Ovary (tissue), 9 donors: ENCODE data around the gene CCL1. TPM values are rescaled to one million over a fixed set of nuclear protein-coding genes. Genes with fewer than 3 reads are reported as not detected.

ENCODE experiments used
- DNase-seq, 5 donors: peaks; one replicate each; pipeline ENCODE4 v3.0.0-alpha.2; 2019 to 2020
- H3K27ac ChIP-seq, 2 donors: fragments of 200-600 bp; one replicate each; pipeline versions ENCODE4 v1.5.1 to v1.8.0; 2019 to 2022
- H3K27me3 ChIP-seq: fragments of 200-600 bp; one replicate; pipeline ENCODE4 v1.8.0; 2022
- H3K36me3 ChIP-seq: fragments of 200-600 bp; sonication (generic); one replicate; pipeline ENCODE4 v1.5.1; 2019
- H3K4me1 ChIP-seq: one replicate; pipeline ENCODE4 v1.8.1; 2013; ENCODE audit warnings: mild to moderate bottlenecking, moderate library complexity; ENCODE audit not compliant: insufficient read depth
- H3K4me3 ChIP-seq: fragments of 200-600 bp; sonication (generic); one replicate; pipeline ENCODE4 v1.5.1; 2017
- H3K9me3 ChIP-seq, 2 donors: fragments of 200-600 bp in 1 of 2; sonication (generic) in 1 of 2; one replicate each; pipeline versions ENCODE4 v1.5.1 to v1.8.1; 2013 to 2019; ENCODE audit warnings: mild to moderate bottlenecking in 1 of 2, moderate library complexity in 1 of 2
- CTCF ChIP-seq, 3 donors: fragments of 450-650 bp in 2 of 3; fragments of 200-600 bp in 1 of 3; IDR thresholded peaks; one replicate each; pipeline versions ENCODE4 v1.5.1 to v1.8.0; 2016 to 2022; ENCODE audit warnings: antibody characterized with exemption in 3 of 3, mild to moderate bottlenecking in 1 of 3
- EP300 ChIP-seq: sonication (generic); formaldehyde crosslinking; IDR thresholded peaks from one replicate; pipeline ENCODE4 v1.6.1; 2017; ENCODE audit warnings: antibody characterized with exemption
- POLR2A ChIP-seq: fragments of 450-650 bp; IDR thresholded peaks from one replicate; pipeline ENCODE4 v1.6.1; 2017; ENCODE audit warnings: antibody characterized with exemption, mild to moderate bottlenecking, moderate library complexity
- WGBS, 3 donors: extraction: QIAGEN DNeasy Blood & Tissue Kit in 1 of 3; methylation state at CpG; one replicate each; pipeline versions ENCODE4 v1.1.5 to v1.1.7; 2013 to 2017; 5-methylcytosine and 5-hydroxymethylcytosine counted together
- intact Hi-C, 4 donors: fragments of 100-400 bp; cut with DNase I; formaldehyde crosslinking; loops; one replicate each; pipeline versions ENCODE4 v1.11.0 to v1.15.1; 2022 to 2023
- polyA plus RNA-seq, 2 donors: library from polyadenylated mRNA; stranded (reverse); fragments of 200-250 nt in 1 of 2; fragments of 350-450 nt in 1 of 2; fragmentation: Illumina TruSeq in 1 of 2; extraction: RNeasy Lipid Tissue Mini Kit (QIAGEN cat#74804) in 1 of 2; gene quantifications; one replicate each; pipeline ENCODE4 v1.2.3, GENCODE V29; 2013 to 2014
- total RNA-seq, 7 donors: library from RNA; depleted of rRNA in 2 of 7; stranded (reverse); fragments of >200 nt in 2 of 7; fragmentation: NEBNext Ultra II Directional in 3 of 7; extraction: Animal tissue kit (Norgen Biotek cat#: 25700) in 3 of 7; gene quantifications; one replicate each; pipeline versions ENCODE4 v1.1.0 to v1.2.4, GENCODE V29; 2016 to 2023
- donor health status: DM: no; HTN: no; CAD: no; lungs with moderate emphysema.
- donor health status: DM: no; HTN: no; CAD: no.
- donor health status: Bipolar disorder and iron deficiency.
- donor health status: DM: yes; HTN: yes; CAD: no.
- donor health status: DM: no; HTN: no; CAD: no.
- donor health status: DM: yes; HTN: yes; CAD: no.

Gene CCL1
- total and polyA plus RNA-seq, 9 donors: not detected

- H3K27me3 ChIP-seq: no peaks in the 10 kb centered on the region
- H3K27ac ChIP-seq: no peak overlapping the region
- no peak for DNase-seq
- H3K9me3 ChIP-seq: no peaks in the 10 kb centered on the region
- no peaks in the 10 kb centered on the region for H3K36me3 ChIP-seq
- intact Hi-C loops: no loop called here
- H3K4me3 ChIP-seq: no peak overlapping the region
- TF ChIP-seq POLR2A (no peak), CTCF (IDR thresholded peaks at IDR 0.05) (no peak), EP300 (no peak)
- WGBS, 3 donors: 78 to 80% (median 80%) methylated on average over 6 of the region's 6 CpGs
- H3K4me1 ChIP-seq: no peaks in the 10 kb centered on the region
Measured at GRCh38 chr17:34406226-34406625, 43.2 kb upstream of the CCL1 start.

GRCh38 chr17:34403006-34403405, 40.0 kb upstream of the CCL1 start:
- no peak for DNase-seq
- 71 to 84% (median 72%) methylated on average over 4 of the region's 4 CpGs for WGBS, 3 donors
- intact Hi-C loops: no loop called here
- Histone ChIP-seq H3K4me1 (no peaks in the 10 kb centered on the region), H3K27me3 (no peaks in the 10 kb centered on the region), H3K27ac (no peak overlapping the region), H3K9me3 (no peaks in the 10 kb centered on the region), H3K4me3 (no peak overlapping the region), H3K36me3 (no peaks in the 10 kb centered on the region)
- TF ChIP-seq EP300 (no peak), CTCF (IDR thresholded peaks at IDR 0.05) (no peak), POLR2A (no peak)

GRCh38 chr17:34401165-34401564, 38.1 kb upstream of the CCL1 start:
- Histone ChIP-seq H3K4me1 (no peaks in the 10 kb centered on the region), H3K9me3 (no peaks in the 10 kb centered on the region), H3K36me3 (no peaks in the 10 kb centered on the region), H3K4me3 (no peak overlapping the region), H3K27me3 (no peaks in the 10 kb centered on the region), H3K27ac (no peak overlapping the region)
- intact Hi-C loops: no loop called here
- DNase-seq: no peak
- WGBS, 3 donors: 77 to 87% (median 85%) methylated on average over 5 of the region's 5 CpGs
- TF ChIP-seq EP300 (no peak), CTCF (IDR thresholded peaks at IDR 0.05) (no peak), POLR2A (no peak)

- Histone ChIP-seq H3K36me3 (no peaks in the 10 kb centered on the region), H3K9me3 (no peaks in the 10 kb centered on the region), H3K27me3 (no peaks in the 10 kb centered on the region), H3K4me3 (no peak overlapping the region), H3K27ac (no peak overlapping the region), H3K4me1 (no peaks in the 10 kb centered on the region)
- no peak for TF ChIP-seq CTCF (IDR thresholded peaks at IDR 0.05)
- TF ChIP-seq EP300: no peak
- TF ChIP-seq POLR2A: no peak
- DNase-seq: no peak
- intact Hi-C loops: no loop called here
- 60 to 67% (median 66%) methylated on average over 10 of the region's 10 CpGs for WGBS, 3 donors
Measured at GRCh38 chr17:34400301-34400931, 37.4 kb upstream of the CCL1 start.
